HG02759 (cell line): ENCODE measurements around the gene ZNF362.
"Not testable (repeated sequence)": the region's sequence is repeated elsewhere in the genome, so short reads cannot be mapped to it uniquely, and the experiment has no call there.

ENCODE experiments used
- ATAC-seq: cut with Tn5 transposase; IDR thresholded peaks from one replicate; pipeline ENCODE4 v1.9.1; 2021; ENCODE audit warnings: mild to moderate bottlenecking, moderate library complexity; ENCODE audit not compliant: unreplicated experiment

Gene ZNF362

GRCh38 chr1:33256471-33257206 is at the start of gene ZNF362:
TSS of gene ZNF362 (plus strand) at chr1:33256492. CDS start at chr1:33270575, 14,083 bp downstream.
- peak; percentile 64 for ATAC-seq

- ATAC-seq, result no peak
Observed at GRCh38 chr1:33211972-33212371, 44.3 kb upstream of the ZNF362 start.

GRCh38 chr1:33219886-33220661 is 36.2 kb upstream of the ZNF362 start:
- ATAC-seq, result no peak

GRCh38 chr1:33220676-33221384 is 35.5 kb upstream of the ZNF362 start:
- no peak for ATAC-seq

GRCh38 chr1:33221385-33221758 is 34.9 kb upstream of the ZNF362 start:
- ATAC-seq, result no peak

GRCh38 chr1:33222381-33222780 is 33.9 kb upstream of the ZNF362 start:
- ATAC-seq, result no peak

- no peak for ATAC-seq
Observed at GRCh38 chr1:33224166-33224707, 32.1 kb upstream of the ZNF362 start.

- ATAC-seq, result no peak
Observed at GRCh38 chr1:33225586-33225985, 30.7 kb upstream of the ZNF362 start.

- no peak for ATAC-seq
Observed at GRCh38 chr1:33228935-33229487, 27.3 kb upstream of the ZNF362 start.

- ATAC-seq, result no peak
Observed at GRCh38 chr1:33231166-33231565, 25.1 kb upstream of the ZNF362 start.

- no peak for ATAC-seq
Observed at GRCh38 chr1:33232716-33233115, 23.6 kb upstream of the ZNF362 start.

GRCh38 chr1:33234131-33234530 is 22.2 kb upstream of the ZNF362 start:
- ATAC-seq, result no peak

GRCh38 chr1:33234588-33234990 is 21.7 kb upstream of the ZNF362 start:
- ATAC-seq, result no peak

GRCh38 chr1:33235521-33235920 is 20.8 kb upstream of the ZNF362 start:
- ATAC-seq, result no peak

- no peak for ATAC-seq
Observed at GRCh38 chr1:33236498-33236897, 19.8 kb upstream of the ZNF362 start.

GRCh38 chr1:33237579-33237978 is 18.7 kb upstream of the ZNF362 start:
- no peak for ATAC-seq

GRCh38 chr1:33238194-33238724 is 18.0 kb upstream of the ZNF362 start:
- not testable (repeated sequence) for ATAC-seq

- ATAC-seq, result not testable (repeated sequence)
Observed at GRCh38 chr1:33239410-33239809, 16.9 kb upstream of the ZNF362 start.

- ATAC-seq, result no peak
Observed at GRCh38 chr1:33241866-33242265, 14.4 kb upstream of the ZNF362 start.

GRCh38 chr1:33242652-33243051 is 13.6 kb upstream of the ZNF362 start:
- no peak for ATAC-seq
